Transverse colon (tissue), 4 donors: ENCODE results near the gene PLA2G12A. TPM values are rescaled to one million over a fixed set of nuclear protein-coding genes. Genes with fewer than 3 reads are reported as not detected.

Source experiments
- DNase-seq: peaks from one replicate; pipeline ENCODE4 v3.0.0-alpha.2; 2019
- H3K27ac ChIP-seq, 4 donors: fragments of 200-600 bp; sonication (generic); 2 replicates each; pipeline ENCODE4 v1.5.1; 2016 to 2018; ENCODE audit warnings: inconsistent platforms in 4 of 4
- H3K27me3 ChIP-seq: fragments of 200-600 bp; sonication (generic); 2 replicates; pipeline ENCODE4 v1.5.1; 2017; ENCODE audit warnings: inconsistent platforms
- H3K36me3 ChIP-seq, 4 donors: fragments of 200-600 bp; sonication (generic); 2 replicates each; pipeline ENCODE4 v1.5.1; 2017 to 2019; ENCODE audit warnings: inconsistent platforms in 4 of 4
- H3K4me1 ChIP-seq, 4 donors: fragments of 200-600 bp; sonication (generic); 2 replicates each; pipeline ENCODE4 v1.5.1; 2017 to 2020; ENCODE audit warnings: inconsistent platforms in 4 of 4
- H3K4me3 ChIP-seq, 4 donors: fragments of 200-600 bp; sonication (generic); 1 replicate in 1 of 4; 2 replicates in 3 of 4; pipeline versions ENCODE4 v1.5.1 to v1.6.1; 2017 to 2019; ENCODE audit warnings: inconsistent platforms in 4 of 4
- H3K9me3 ChIP-seq, 2 donors: fragments of 200-600 bp; sonication (generic); 2 replicates each; pipeline ENCODE4 v1.5.1; 2017 to 2019; ENCODE audit warnings: inconsistent platforms in 2 of 2
- CTCF ChIP-seq, 5 experiments: fragments of 200-600 bp in 3 of 5; fragments of 450-650 bp in 2 of 5; sonication (generic) in 3 of 5; IDR thresholded peaks; 1 replicate in 2 of 5; 2 replicates in 3 of 5; pipeline ENCODE4 v1.5.1; 2016 to 2017; ENCODE audit warnings: antibody characterized with exemption in 5 of 5, inconsistent platforms in 3 of 5, mild to moderate bottlenecking in 2 of 5, moderate library complexity in 1 of 5
- EP300 ChIP-seq: sonication (generic); formaldehyde crosslinking; IDR thresholded peaks from one replicate; pipeline ENCODE4 v1.6.1; 2017; ENCODE audit warnings: antibody characterized with exemption, low read depth
- POLR2A ChIP-seq: fragments of 450-650 bp; IDR thresholded peaks from one replicate; pipeline ENCODE4 v1.6.1; 2016; ENCODE audit warnings: antibody characterized with exemption, mild to moderate bottlenecking, moderate library complexity
- POLR2AphosphoS5 ChIP-seq, 3 donors: sonication (generic); formaldehyde crosslinking; IDR thresholded peaks; one replicate each; pipeline ENCODE4 v1.6.1; 2016; ENCODE audit warnings: antibody characterized with exemption in 3 of 3
- WGBS, 2 donors: methylation state at CpG; one replicate each; pipeline ENCODE4 v1.1.5; 2018; ENCODE audit warnings: low coverage in 1 of 2; 5-methylcytosine and 5-hydroxymethylcytosine counted together
- in situ Hi-C, 4 donors: fragments of 200-750 bp; cut with MboI; loops; one replicate each; pipeline versions ENCODE4 v1.15.0 to v1.15.1; 2017; ENCODE audit warnings: low sequenced_read_pairs in 3 of 4, low pct_ligation_motif_present in 1 of 4, low pct_unique_long_range_greater_than_20kb in 1 of 4
- intact Hi-C: fragments of 100-400 bp; cut with DNase I; formaldehyde crosslinking; loops from one replicate; pipeline ENCODE4 v1.15.1; 2023; ENCODE audit warnings: low total_unique reads
- total RNA-seq, 4 donors: library from RNA; depleted of rRNA; stranded (reverse); fragments of >200 nt; gene quantifications; one replicate each; pipeline ENCODE4 v1.1.0, GENCODE V29; 2016

PLA2G12A gene
- total RNA-seq, 4 donors from 2014 or later: 17.3 to 42.6 (median 29.7) TPM

- H3K4me1 ChIP-seq: no peaks in the 10 kb centered on the region
- no peaks in the 10 kb centered on the region for H3K9me3 ChIP-seq
- H3K4me3 ChIP-seq: no peak overlapping the region
- WGBS, 2 donors: 85 to 96% methylated on average over 7 of the region's 7 CpGs
- in situ Hi-C loops: loop anchor here in 3 of 4 donors (10.0 to 25.0 kb wide), 3 partner anchors 91 to 284 kb away; partner anchors contain the start of genes GAR1 (in 3 of the 3), SEC24B (in 3 of the 3) and CFI (in 2 of the 3)
- peaks cover 0 to 15% (median 6%) of the 10 kb centered on the region in 4 donors for H3K36me3 ChIP-seq
- intact Hi-C loops: no loop called here
- no peaks in the 10 kb centered on the region for H3K27me3 ChIP-seq
- no peak for DNase-seq
- TF ChIP-seq POLR2A: no peak
- no peak for TF ChIP-seq EP300
- no peak for TF ChIP-seq POLR2AphosphoS5 (IDR thresholded peaks at IDR 0.05)
- no peak overlapping the region for H3K27ac ChIP-seq
These were observed 8.8 kb downstream of the PLA2G12A start for GRCh38 chr4:109721033-109721432.

GRCh38 chr4:109719604-109720003 is 10.3 kb downstream of the PLA2G12A start:
- peaks cover 0 to 17% (median 8%) of the 10 kb centered on the region in 4 donors for H3K36me3 ChIP-seq
- H3K9me3 ChIP-seq: no peaks in the 10 kb centered on the region
- DNase-seq: no peak
- intact Hi-C loops: no loop called here
- no peaks in the 10 kb centered on the region for H3K27me3 ChIP-seq
- no peak overlapping the region for H3K4me3 ChIP-seq
- 96 to 100% methylated on average over 4 of the region's 4 CpGs for WGBS, 2 donors
- no peaks in the 10 kb centered on the region for H3K4me1 ChIP-seq
- in situ Hi-C loops: loop anchor here in 3 of 4 donors (10.0 to 25.0 kb wide), 3 partner anchors 93 to 282 kb away; partner anchors contain the start of genes GAR1 (in 3 of the 3), SEC24B (in 3 of the 3) and CFI (in 2 of the 3)
- H3K27ac ChIP-seq: no peak overlapping the region
- TF ChIP-seq POLR2A: no peak
- no peak for TF ChIP-seq POLR2AphosphoS5 (IDR thresholded peaks at IDR 0.05)
- no peak for TF ChIP-seq EP300
- TF ChIP-seq CTCF (IDR thresholded peaks at IDR 0.05): no peak

GRCh38 chr4:109718759-109719158 is 11.1 kb downstream of the PLA2G12A start:
- H3K27me3 ChIP-seq: no peaks in the 10 kb centered on the region
- H3K36me3 ChIP-seq: peaks cover 0 to 17% (median 9%) of the 10 kb centered on the region in 4 donors
- intact Hi-C loops: no loop called here
- DNase-seq: no peak
- no peak overlapping the region for H3K27ac ChIP-seq
- TF ChIP-seq POLR2AphosphoS5 (IDR thresholded peaks at IDR 0.05) (no peak), EP300 (no peak), CTCF (IDR thresholded peaks at IDR 0.05) (no peak), POLR2A (no peak)
- no peaks in the 10 kb centered on the region for H3K4me1 ChIP-seq
- H3K9me3 ChIP-seq: no peaks in the 10 kb centered on the region
- in situ Hi-C loops: loop anchor here in 3 of 4 donors (25.0 kb wide), 2 partner anchors 94 to 281 kb away; partner anchors contain the start of genes SEC24B (in 3 of the 3), CFI (in 2 of the 3) and GAR1 (in 2 of the 3)
- H3K4me3 ChIP-seq: no peak overlapping the region
- WGBS, 2 donors: 98 to 100% methylated on average over 1 of the region's 1 CpG

GRCh38 chr4:109713500-109713899 is 16.4 kb downstream of the PLA2G12A start:
- intact Hi-C loops (no loop called here), in situ Hi-C loops (loop anchor here in 3 of 4 donors (25.0 kb wide), 2 partner anchors 99 to 276 kb away; partner anchors contain the start of genes SEC24B (in 3 of the 3), CFI (in 2 of the 3) and GAR1 (in 2 of the 3))
- Histone ChIP-seq H3K27ac (no peak overlapping the region), H3K36me3 (peaks cover 0 to 21% (median 9%) of the 10 kb centered on the region in 4 donors), H3K4me1 (no peaks in the 10 kb centered on the region), H3K4me3 (no peak overlapping the region), H3K27me3 (no peaks in the 10 kb centered on the region), H3K9me3 (no peaks in the 10 kb centered on the region)
- 43 to 59% methylated on average over 2 to 3 of the region's 3 CpGs for WGBS, 2 donors
- TF ChIP-seq POLR2AphosphoS5 (IDR thresholded peaks at IDR 0.05) (no peak), POLR2A (no peak), CTCF (IDR thresholded peaks at IDR 0.05) (no peak), EP300 (no peak)
- DNase-seq: no peak
